Adipocyte (in vitro differentiated cells): ENCODE results near the gene RFTN1.
A peak's percentile ranks its signal among the peaks of the same experiment; 100 is the strongest.

Experiments used
- DNase-seq: peaks from one replicate; pipeline ENCODE4 v3.0.0-alpha.2; 2015; ENCODE audit warnings: low read depth
- H3K27me3 ChIP-seq: replicated peaks from 2 replicates; pipeline ENCODE4 v1.7.0; 2013; ENCODE audit warnings: mild to moderate bottlenecking, low read length, moderate library complexity; ENCODE audit not compliant: control insufficient read depth, insufficient read depth
- H3K36me3 ChIP-seq: 2 replicates; pipeline ENCODE4 v1.7.0; 2013; ENCODE audit warnings: low read length, mild to moderate bottlenecking, moderate library complexity; ENCODE audit not compliant: control insufficient read depth, insufficient read depth, severe bottlenecking
- H3K4me1 ChIP-seq: 2 replicates; pipeline ENCODE4 v1.7.0; 2013; ENCODE audit warnings: mild to moderate bottlenecking, low read length, moderate library complexity; ENCODE audit not compliant: control insufficient read depth, insufficient read depth
- H3K4me3 ChIP-seq: 2 replicates; pipeline ENCODE4 v1.7.0; 2013; ENCODE audit warnings: mild to moderate bottlenecking, low read length, moderate library complexity
- H3K9ac ChIP-seq: 2 replicates; pipeline ENCODE4 v1.7.0; 2013; ENCODE audit warnings: mild to moderate bottlenecking, low read length, moderate library complexity
- H3K9me3 ChIP-seq: 2 replicates; pipeline ENCODE4 v1.7.0; 2013; ENCODE audit warnings: mild to moderate bottlenecking, low read length, moderate library complexity; ENCODE audit not compliant: control insufficient read depth

The RFTN1 gene

DNA sequence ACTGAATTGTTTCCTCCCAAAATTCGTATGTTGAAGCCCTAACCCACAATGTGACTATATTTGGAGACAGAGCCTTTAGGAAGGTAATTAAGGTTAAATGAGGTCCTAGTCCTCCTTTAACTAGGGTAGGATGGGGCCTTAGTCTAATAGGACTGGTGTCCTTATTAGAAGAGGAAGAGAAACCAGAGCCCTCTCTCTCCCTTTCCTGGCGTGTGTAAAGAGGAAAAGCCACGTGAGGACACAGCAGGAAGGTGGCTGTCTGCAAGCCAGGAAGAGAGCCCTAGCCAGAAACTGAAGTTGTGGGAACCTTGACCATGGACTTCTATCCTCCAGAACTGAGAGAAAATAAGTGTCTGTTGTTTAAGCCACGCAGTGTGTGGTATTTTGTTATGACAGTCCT is 154.2 kb downstream of the RFTN1 start:
- Histone ChIP-seq H3K4me1 (no peaks in the 10 kb centered on the region), H3K9me3 (no peaks in the 10 kb centered on the region), H3K9ac (no peak overlapping the region), H3K27me3 (no peaks in the 10 kb centered on the region), H3K36me3 (peaks cover 37% of the 10 kb centered on the region), H3K4me3 (no peak overlapping the region)
- no peak for DNase-seq

GRCh38 chr3:16358336-16358735 is 155.2 kb downstream of the RFTN1 start:
- H3K4me3 ChIP-seq = no peak overlapping the region
- H3K9me3 ChIP-seq = no peaks in the 10 kb centered on the region
- no peak for DNase-seq
- no peaks in the 10 kb centered on the region for H3K4me1 ChIP-seq
- peaks cover 33% of the 10 kb centered on the region for H3K36me3 ChIP-seq
- no peak overlapping the region for H3K9ac ChIP-seq
- no peaks in the 10 kb centered on the region for H3K27me3 ChIP-seq

- no peak overlapping the region for H3K9ac ChIP-seq
- no peaks in the 10 kb centered on the region for H3K4me1 ChIP-seq
- no peaks in the 10 kb centered on the region for H3K9me3 ChIP-seq
- H3K27me3 ChIP-seq = no peaks in the 10 kb centered on the region
- peaks cover 30% of the 10 kb centered on the region for H3K36me3 ChIP-seq
- no peak overlapping the region for H3K4me3 ChIP-seq
- DNase-seq = no peak
Measured at GRCh38 chr3:16357186-16358121, 156.0 kb downstream of the RFTN1 start.

- Histone ChIP-seq H3K27me3 (no peaks in the 10 kb centered on the region), H3K4me1 (no peaks in the 10 kb centered on the region), H3K4me3 (no peak overlapping the region), H3K36me3 (peaks cover 21% of the 10 kb centered on the region), H3K9me3 (no peaks in the 10 kb centered on the region), H3K9ac (no peak overlapping the region)
- DNase-seq = no peak
Measured at GRCh38 chr3:16355828-16356227, 157.7 kb downstream of the RFTN1 start.

- no peak for DNase-seq
- Histone ChIP-seq H3K27me3 (no peaks in the 10 kb centered on the region), H3K9me3 (no peaks in the 10 kb centered on the region), H3K4me1 (peaks cover 9% of the 10 kb centered on the region), H3K9ac (no peak overlapping the region), H3K36me3 (peaks cover 26% of the 10 kb centered on the region), H3K4me3 (no peak overlapping the region)
Measured at GRCh38 chr3:16354291-16354690, 159.2 kb downstream of the RFTN1 start.

DNA sequence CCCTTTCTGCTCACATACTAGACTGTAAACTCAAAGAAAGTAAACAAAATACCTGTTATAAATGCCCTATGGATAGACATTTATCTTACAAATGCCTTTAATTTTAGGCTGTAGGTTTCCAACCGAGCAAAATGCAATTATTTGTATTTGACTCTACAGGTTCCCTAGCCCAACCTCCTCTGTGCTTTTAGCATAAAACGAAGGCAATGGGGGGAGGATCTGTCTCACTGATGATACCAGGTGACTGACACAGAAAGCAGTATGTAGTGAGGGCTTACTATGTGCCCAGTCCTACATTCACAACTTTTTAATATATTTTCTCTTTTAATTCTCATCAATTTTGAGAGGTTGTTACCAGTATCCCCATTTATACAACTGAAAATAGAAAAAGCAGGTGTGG is 161.1 kb downstream of the RFTN1 start:
- Histone ChIP-seq H3K4me1 (peaks cover 9% of the 10 kb centered on the region), H3K36me3 (peaks cover 38% of the 10 kb centered on the region), H3K9me3 (no peaks in the 10 kb centered on the region), H3K4me3 (no peak overlapping the region), H3K27me3 (no peaks in the 10 kb centered on the region), H3K9ac (no peak overlapping the region)
- no peak for DNase-seq

- Histone ChIP-seq H3K4me1 (peaks cover 9% of the 10 kb centered on the region), H3K9me3 (no peaks in the 10 kb centered on the region), H3K9ac (no peak overlapping the region), H3K4me3 (no peak overlapping the region), H3K27me3 (no peaks in the 10 kb centered on the region), H3K36me3 (peaks cover 43% of the 10 kb centered on the region)
- peak; percentile 27 for DNase-seq
Measured at GRCh38 chr3:16350597-16351318, 162.7 kb downstream of the RFTN1 start.

- H3K27me3 ChIP-seq = no peaks in the 10 kb centered on the region
- H3K36me3 ChIP-seq = peaks cover 50% of the 10 kb centered on the region
- H3K4me3 ChIP-seq = no peak overlapping the region
- no peak overlapping the region for H3K9ac ChIP-seq
- peaks cover 9% of the 10 kb centered on the region for H3K4me1 ChIP-seq
- DNase-seq = peak; percentile 91
- no peaks in the 10 kb centered on the region for H3K9me3 ChIP-seq
Measured at GRCh38 chr3:16349986-16350596, 163.4 kb downstream of the RFTN1 start.

DNA sequence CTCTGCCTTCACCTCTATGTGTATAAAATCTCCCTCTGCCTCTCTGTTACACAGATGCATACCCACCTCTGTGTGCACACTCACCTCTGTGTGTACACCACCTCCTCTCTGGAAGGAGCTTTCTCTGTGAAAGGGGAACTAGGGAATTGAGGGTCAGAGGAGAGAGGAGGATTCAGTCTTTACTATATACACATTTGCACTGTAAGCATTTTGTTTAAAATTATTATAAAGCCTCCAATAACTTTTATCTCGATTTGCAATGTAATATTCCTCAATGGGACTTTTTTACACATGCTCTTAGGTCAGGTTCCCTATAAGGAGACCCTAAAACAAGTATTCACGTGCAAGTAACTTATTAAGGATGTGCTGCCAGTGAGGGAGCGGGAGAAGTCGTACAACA is 166.0 kb downstream of the RFTN1 start:
- H3K4me3 ChIP-seq = no peak overlapping the region
- DNase-seq = no peak

GRCh38 chr3:16346413-16347081 is 167.0 kb downstream of the RFTN1 start:
- no peaks in the 10 kb centered on the region for H3K27me3 ChIP-seq
- no peaks in the 10 kb centered on the region for H3K9me3 ChIP-seq
- no peak overlapping the region for H3K9ac ChIP-seq

More for the DNA sequence above, 166.0 kb downstream of the RFTN1 start:
- Histone ChIP-seq H3K9ac (no peak overlapping the region), H3K36me3 (peaks cover 54% of the 10 kb centered on the region), H3K4me1 (peaks cover 9% of the 10 kb centered on the region), H3K27me3 (no peaks in the 10 kb centered on the region), H3K9me3 (no peaks in the 10 kb centered on the region)

GRCh38 chr3:16343101-16343500 is 170.4 kb downstream of the RFTN1 start:
- H3K36me3 ChIP-seq = peaks cover 38% of the 10 kb centered on the region
- DNase-seq = no peak
- peaks cover 14% of the 10 kb centered on the region for H3K4me1 ChIP-seq
- no peak overlapping the region for H3K9ac ChIP-seq
- no peak overlapping the region for H3K4me3 ChIP-seq
- no peaks in the 10 kb centered on the region for H3K9me3 ChIP-seq
- no peaks in the 10 kb centered on the region for H3K27me3 ChIP-seq

More at GRCh38 chr3:16346413-16347081, 167.0 kb downstream of the RFTN1 start:
- Histone ChIP-seq H3K4me3 (no peak overlapping the region), H3K4me1 (peaks cover 9% of the 10 kb centered on the region), H3K36me3 (peaks cover 54% of the 10 kb centered on the region)
- DNase-seq = no peak
